ENCODE results near the gene LIFR. TPM values are rescaled to one million over a fixed set of nuclear protein-coding genes. Genes with fewer than 3 reads are reported as not detected.

The LIFR gene
- total and polyA plus RNA-seq, 2 donors (not counting 3 experiments of a cell fraction or from before 2014, with no cell fraction given) = 4.1 to 36.4 TPM

- no TSS peak for BruUV-seq (replicated peaks)
- Histone ChIP-seq H3K36me3 (ENCODE audit: control insufficient read depth in 2 of 2, extremely low read depth in 1 of 2, insufficient read depth in 2 of 2, low read length in 2 of 2) (no peaks in the 10 kb centered on the region), H3K79me2 (ENCODE audit: control insufficient read depth, insufficient read depth, low read length) (no peaks in the 10 kb centered on the region), H3K4me3 (replicated peaks in 1 of 3; ENCODE audit: insufficient read depth in 1 of 3, low read depth in 1 of 3, low read length in 3 of 3) (no peak overlapping the region), H3K4me2 (ENCODE audit: insufficient read depth, low read length) (no peak overlapping the region), H3K9me3 (replicated peaks; ENCODE audit: control insufficient read depth, insufficient read depth, low read length) (no peaks in the 10 kb centered on the region), H3K9me1 (replicated peaks; ENCODE audit: control insufficient read depth, extremely low read depth, insufficient read depth, low read length) (no peaks in the 10 kb centered on the region), H3K9ac (replicated peaks; ENCODE audit: extremely low read depth, insufficient read depth, low read length) (no peak overlapping the region), H3K27me3 (ENCODE audit: control insufficient read depth in 2 of 2, insufficient read depth in 2 of 2, low read length in 2 of 2) (peaks cover 0 to 2% of the 10 kb centered on the region in 2 experiments), H4K20me1 (replicated peaks; ENCODE audit: control insufficient read depth, extremely low read depth, insufficient read depth, low read length) (no peaks in the 10 kb centered on the region), H3K27ac (ENCODE audit: insufficient read depth, low read depth, low read length) (no peak overlapping the region), H3K4me1 (ENCODE audit: control insufficient read depth, extremely low read depth, insufficient read depth, low read length) (peaks cover 52% of the 10 kb centered on the region), H2AFZ (ENCODE audit: low read depth, low read length) (no peak overlapping the region)
- no peak for DNase-seq (ENCODE audit: low read depth, low spot score)
- intact Hi-C loops (cut with micrococcal nuclease) (no loop called here), dilution Hi-C loops (cut with MboI; ENCODE audit: extremely low pct_ligation_motif_present, low sequenced_read_pairs) (no loop called here)
- POLR2A ChIA-PET = no interaction called here
- CTCF ChIA-PET = no interaction called here
- no peak for FAIRE-seq
- TF ChIP-seq CTCF (IDR thresholded peaks at IDR 0.05; ENCODE audit: extremely low read depth in 1 of 2, insufficient read depth in 1 of 2, low read depth in 1 of 2, low read length in 2 of 2) = no peak
- no peak for TF ChIP-seq GATA2 (IDR thresholded peaks at IDR 0.05; ENCODE audit: insufficient read depth, insufficient read length, low read depth, low read length)
- TF ChIP-seq MAX (IDR thresholded peaks at IDR 0.05; ENCODE audit: insufficient read depth, insufficient read length) = no peak
These were observed 46.2 kb upstream of the LIFR start for GRCh38 chr5:38602641-38603040.

GRCh38 chr5:38601863-38602298, 45.4 kb upstream of the LIFR start:
- dilution Hi-C loops (cut with MboI; ENCODE audit: extremely low pct_ligation_motif_present, low sequenced_read_pairs) = no loop called here
- ChIA-PET CTCF (interaction anchor here (0.9 kb wide), 1 partner anchor 160 kb away, joined by 4 read pairs; no protein-coding TSS in a partner anchor), POLR2A (no interaction called here)
- no peaks in the 10 kb centered on the region for H3K79me2 ChIP-seq (ENCODE audit: control insufficient read depth, insufficient read depth, low read length)
- H3K36me3 ChIP-seq (ENCODE audit: control insufficient read depth in 2 of 2, extremely low read depth in 1 of 2, insufficient read depth in 2 of 2, low read length in 2 of 2) = no peaks in the 10 kb centered on the region
- no peak overlapping the region for H3K9ac ChIP-seq (replicated peaks; ENCODE audit: extremely low read depth, insufficient read depth, low read length)
- H3K4me1 ChIP-seq (ENCODE audit: control insufficient read depth, extremely low read depth, insufficient read depth, low read length) = peaks cover 50% of the 10 kb centered on the region
- intact Hi-C loops (cut with micrococcal nuclease) = no loop called here
- H2AFZ ChIP-seq (ENCODE audit: low read depth, low read length) = no peak overlapping the region
- no peaks in the 10 kb centered on the region for H4K20me1 ChIP-seq (replicated peaks; ENCODE audit: control insufficient read depth, extremely low read depth, insufficient read depth, low read length)
- FAIRE-seq = no peak
- H3K4me3 ChIP-seq (replicated peaks in 1 of 3; ENCODE audit: insufficient read depth in 1 of 3, low read depth in 1 of 3, low read length in 3 of 3) = no peak overlapping the region
- TF ChIP-seq JUN (IDR thresholded peaks at IDR 0.05; ENCODE audit: borderline replicate concordance, insufficient read depth, insufficient read length, low read depth) = peak; percentile 22
- TF ChIP-seq GATA2 (IDR thresholded peaks at IDR 0.05; ENCODE audit: insufficient read depth, insufficient read length, low read depth, low read length) = peak; percentile 71
- TF ChIP-seq POLR2A (IDR thresholded peaks at IDR 0.05; ENCODE audit: low read depth, low read length) = no peak
- peak; percentile 91 for TF ChIP-seq FOS (IDR thresholded peaks at IDR 0.05; ENCODE audit: borderline replicate concordance, insufficient read depth, low read length)
- no peak overlapping the region for H3K4me2 ChIP-seq (ENCODE audit: insufficient read depth, low read length)
- no peaks in the 10 kb centered on the region for H3K27me3 ChIP-seq (ENCODE audit: control insufficient read depth in 2 of 2, insufficient read depth in 2 of 2, low read length in 2 of 2)
- no peak for DNase-seq (ENCODE audit: low read depth, low spot score)
- H3K27ac ChIP-seq (ENCODE audit: insufficient read depth, low read depth, low read length) = no peak overlapping the region
- no TSS peak for BruUV-seq (replicated peaks)
- H3K9me1 ChIP-seq (replicated peaks; ENCODE audit: control insufficient read depth, extremely low read depth, insufficient read depth, low read length) = no peaks in the 10 kb centered on the region
- H3K9me3 ChIP-seq (replicated peaks; ENCODE audit: control insufficient read depth, insufficient read depth, low read length) = no peaks in the 10 kb centered on the region
